NT2/D1 (cell line): ENCODE measurements around the gene EEF1AKMT3.

Experiments used
- SUZ12 ChIP-seq: IDR thresholded peaks from 2 replicates; pipeline ENCODE4 v1.6.1; 2011; ENCODE audit not compliant: insufficient read length, insufficient read depth; ENCODE audit errors: extremely low read depth
- YY1 ChIP-seq: IDR thresholded peaks from 2 replicates; pipeline ENCODE4 v1.6.1; 2011; ENCODE audit not compliant: insufficient read length, insufficient read depth
- ZNF274 ChIP-seq: IDR thresholded peaks from 2 replicates; pipeline ENCODE4 v1.6.1; 2011; ENCODE audit warnings: mild to moderate bottlenecking, low read depth, low read length

DNA sequence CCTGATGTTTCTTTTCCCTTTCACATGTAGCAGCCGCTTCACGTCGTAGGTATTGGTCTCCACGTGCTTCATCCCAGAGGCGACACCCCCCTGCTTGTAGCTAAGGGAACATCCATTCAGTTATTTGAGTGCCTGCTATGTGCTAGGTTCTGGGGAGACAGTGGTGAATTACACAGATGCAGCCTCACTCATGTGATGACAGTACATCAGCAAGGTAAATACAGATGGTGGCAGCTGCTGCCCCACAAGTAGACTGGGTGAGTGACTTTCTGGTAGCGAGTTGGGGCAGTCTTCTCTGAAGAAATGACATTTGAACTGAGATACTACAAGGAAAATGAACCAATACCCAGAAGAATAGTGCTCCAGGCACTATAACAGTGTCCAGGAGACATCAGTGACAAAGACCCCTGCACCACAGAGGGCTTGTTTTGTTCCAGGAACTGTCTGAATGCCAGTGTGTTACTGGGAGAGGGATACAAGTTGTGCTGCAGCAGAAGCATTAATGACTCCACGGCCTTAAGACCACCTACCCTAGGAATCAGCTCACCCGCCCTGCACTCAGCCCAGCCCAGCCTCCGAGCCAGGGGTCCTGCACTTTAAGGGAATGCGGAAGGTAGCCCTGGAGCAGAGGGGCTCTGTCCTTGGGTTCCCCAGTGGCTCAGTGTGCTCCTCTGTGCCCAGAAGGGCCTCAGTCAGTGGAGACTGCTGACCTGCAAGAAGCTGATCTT, 38.8 kb downstream of the EEF1AKMT3 start:
- no peak for TF ChIP-seq SUZ12
- TF ChIP-seq YY1: no peak
- TF ChIP-seq ZNF274: no peak
